ENCODE measurements around the gene BRICD5.

- no peak for TF ChIP-seq CTCF (IDR thresholded peaks at IDR 0.05)
- no peak for TF ChIP-seq POLR2A (IDR thresholded peaks at IDR 0.05)
Observed at GRCh38 chr16:2184962-2185361, 25.7 kb downstream of the BRICD5 start.

All from testis (tissue), 2 donors.